Caco-2 (cell line): ENCODE results near the gene FMN1. TPM values are rescaled to one million over a fixed set of nuclear protein-coding genes. Genes with fewer than 3 reads are reported as not detected.

ENCODE experiments used
- BruUV-seq: library from RNA; stranded (reverse); fragments of 400-500 nt; replicated peaks from 2 replicates; lab custom pipeline; 2021; lab: Mats Ljungman, UMichigan
- CTCF ChIA-PET: fragments of 300-600 bp; sonication (Branson Sonifier 250); formaldehyde crosslinking; loops from one replicate; lab custom pipeline; 2022; ENCODE audit warnings: antibody characterized with exemption; lab: Charles Lee
- POLR2A ChIA-PET: fragments of 300-600 bp; sonication (Branson Sonifier 250); formaldehyde crosslinking; loops from one replicate; lab custom pipeline; 2022; ENCODE audit warnings: antibody characterized with exemption; lab: Charles Lee
- DNase-seq, 2 experiments: peaks; one replicate each; pipeline versions ENCODE4 v3.0.0 to v3.0.0-alpha.2; 2020 to 2022
- H3K27me3 ChIP-seq: replicated peaks from 2 replicates; pipeline ENCODE4 v1.6.0; 2011; ENCODE audit warnings: low read length; ENCODE audit not compliant: control insufficient read depth, insufficient read depth
- H3K36me3 ChIP-seq: 2 replicates; pipeline ENCODE4 v1.5.1; 2011; ENCODE audit warnings: low read length; ENCODE audit not compliant: control insufficient read depth, insufficient read depth
- H3K4me1 ChIP-seq: fragments of 250-450 bp; sonication (Bioruptor Pico); 2 replicates; pipeline ENCODE4 v1.5.1; 2020; ENCODE audit warnings: mild to moderate bottlenecking
- H3K4me3 ChIP-seq: 2 replicates; pipeline ENCODE4 v1.5.1; 2011; ENCODE audit warnings: low read depth, mild to moderate bottlenecking, control low read depth, low read length
- H3K9me3 ChIP-seq: fragments of 250-450 bp; sonication (Bioruptor Pico); 2 replicates; pipeline ENCODE4 v1.5.1; 2020; ENCODE audit warnings: mild to moderate bottlenecking, moderate library complexity
- H3K27ac Mint-ChIP-seq: one replicate; pipeline ENCODE4 v1.8.0; 2022; ENCODE audit warnings: mixed read lengths; ENCODE audit not compliant: unreplicated experiment
- H3K27me3 Mint-ChIP-seq: one replicate; pipeline ENCODE4 v1.8.0; 2022; ENCODE audit warnings: mixed read lengths; ENCODE audit not compliant: insufficient read depth, unreplicated experiment
- H3K36me3 Mint-ChIP-seq: one replicate; pipeline ENCODE4 v1.8.0; 2022; ENCODE audit warnings: mild to moderate bottlenecking, mixed read lengths; ENCODE audit not compliant: insufficient read depth, unreplicated experiment
- H3K4me1 Mint-ChIP-seq: one replicate; pipeline ENCODE4 v1.8.0; 2022; ENCODE audit warnings: low read depth, mixed read lengths; ENCODE audit not compliant: unreplicated experiment
- H3K4me3 Mint-ChIP-seq: one replicate; pipeline ENCODE4 v1.8.0; 2022; ENCODE audit warnings: mild to moderate bottlenecking, moderate library complexity, mixed read lengths; ENCODE audit not compliant: unreplicated experiment
- H3K9me3 Mint-ChIP-seq: one replicate; pipeline ENCODE4 v1.8.0; 2022; ENCODE audit warnings: mixed read lengths; ENCODE audit not compliant: unreplicated experiment
- CTCF ChIP-seq, 2 experiments: fragments of 200-600 bp in 1 of 2; IDR thresholded peaks; 1 replicate in 1 of 2; 2 replicates in 1 of 2; pipeline versions ENCODE4 v1.5.1 to v1.8.0; 2011 to 2022; ENCODE audit warnings: antibody characterized with exemption in 1 of 2, control low read depth in 1 of 2, inconsistent platforms in 1 of 2, low read depth in 1 of 2, low read length in 1 of 2, mild to moderate bottlenecking in 1 of 2, moderate library complexity in 1 of 2; ENCODE audit not compliant: insufficient read depth in 1 of 2, severe bottlenecking in 1 of 2, unreplicated experiment in 1 of 2
- intact Hi-C: fragments of 100-400 bp; cut with micrococcal nuclease; formaldehyde crosslinking; loops from one replicate; pipeline ENCODE4 v1.10.0; 2022; ENCODE audit not compliant: unreplicated experiment
- total RNA-seq: library from RNA; stranded (reverse); gene quantifications from 2 replicates; pipeline ENCODE4 v1.2.3, GENCODE V29; 2022

FMN1 gene
- total RNA-seq, 1 experiment from 2014 or later, result 1.6 TPM

- Histone ChIP-seq H3K4me1 (no peaks in the 10 kb centered on the region), H3K36me3 (no peaks in the 10 kb centered on the region), H3K27me3 (no peaks in the 10 kb centered on the region), H3K4me3 (no peak overlapping the region), H3K9me3 (no peaks in the 10 kb centered on the region; the same call in 1 of the 2 replicates)
- no peak overlapping the region for H3K27ac Mint-ChIP-seq
- no peak overlapping the region for H3K4me3 Mint-ChIP-seq
- no peaks in the 10 kb centered on the region for H3K36me3 Mint-ChIP-seq
- no peak for DNase-seq
- no peak for TF ChIP-seq CTCF (IDR thresholded peaks at IDR 0.05; ENCODE audit: insufficient read depth in 1 of 2, low read depth in 1 of 2, low read length in 1 of 2, severe bottlenecking in 1 of 2, unreplicated experiment in 1 of 2)
- ChIA-PET CTCF (no interaction called here), POLR2A (no interaction called here)
- peaks cover 11% of the 10 kb centered on the region for H3K27me3 Mint-ChIP-seq
- no TSS peak for BruUV-seq
- H3K9me3 Mint-ChIP-seq, result no peaks in the 10 kb centered on the region
- intact Hi-C loops, result no loop called here
- H3K4me1 Mint-ChIP-seq, result no peaks in the 10 kb centered on the region
Measured at GRCh38 chr15:33108518-33108917, 86.0 kb downstream of the FMN1 start.

- intact Hi-C loops, result no loop called here
- TF ChIP-seq CTCF (IDR thresholded peaks at IDR 0.05; ENCODE audit: insufficient read depth in 1 of 2, low read depth in 1 of 2, low read length in 1 of 2, severe bottlenecking in 1 of 2, unreplicated experiment in 1 of 2), result no peak
- H3K36me3 Mint-ChIP-seq, result no peaks in the 10 kb centered on the region
Measured at GRCh38 chr15:33107950-33108349, 86.6 kb downstream of the FMN1 start.

GRCh38 chr15:33104212-33104611 is 90.3 kb downstream of the FMN1 start:
- Mint-ChIP-seq H3K4me1 (no peaks in the 10 kb centered on the region), H3K4me3 (no peak overlapping the region), H3K27me3 (peaks cover 13% of the 10 kb centered on the region), H3K36me3 (no peaks in the 10 kb centered on the region), H3K9me3 (no peaks in the 10 kb centered on the region), H3K27ac (no peak overlapping the region)
- Histone ChIP-seq H3K4me1 (no peaks in the 10 kb centered on the region), H3K27me3 (no peaks in the 10 kb centered on the region), H3K36me3 (no peaks in the 10 kb centered on the region), H3K9me3 (no peaks in the 10 kb centered on the region; the same call in 1 of the 2 replicates), H3K4me3 (no peak overlapping the region)
- ChIA-PET CTCF (no interaction called here), POLR2A (no interaction called here)
- TF ChIP-seq CTCF (IDR thresholded peaks at IDR 0.05; ENCODE audit: insufficient read depth in 1 of 2, low read depth in 1 of 2, low read length in 1 of 2, severe bottlenecking in 1 of 2, unreplicated experiment in 1 of 2), result no peak
- no TSS peak for BruUV-seq
- intact Hi-C loops, result no loop called here
- no peak for DNase-seq

More at GRCh38 chr15:33107950-33108349, 86.6 kb downstream of the FMN1 start:
- Mint-ChIP-seq H3K27ac (no peak overlapping the region), H3K4me1 (no peaks in the 10 kb centered on the region), H3K27me3 (peaks cover 9% of the 10 kb centered on the region), H3K4me3 (no peak overlapping the region), H3K9me3 (no peaks in the 10 kb centered on the region)
- ChIA-PET POLR2A (no interaction called here), CTCF (no interaction called here)
- H3K4me1 ChIP-seq, result no peaks in the 10 kb centered on the region
- no peaks in the 10 kb centered on the region for H3K36me3 ChIP-seq
- no peaks in the 10 kb centered on the region for H3K27me3 ChIP-seq
- no peak overlapping the region for H3K4me3 ChIP-seq
- DNase-seq, result no peak
- BruUV-seq, result no TSS peak
- H3K9me3 ChIP-seq, result no peaks in the 10 kb centered on the region; the same call in 1 of the 2 replicates
